ENCODE data around the gene IQCH. TPM values are rescaled to one million over a fixed set of nuclear protein-coding genes. Genes with fewer than 3 reads are reported as not detected.

Gene IQCH
- total RNA-seq, 1 experiment from 2014 or later = 1.1 TPM

GRCh38 chr15:67210555-67211168, 43.9 kb upstream of the IQCH start:
- no peak overlapping the region for H3K4me3 Mint-ChIP-seq
- no peak overlapping the region for H2BK20ac ChIP-seq (ENCODE audit: low read depth, low read length, poor library complexity, severe bottlenecking)
- no peak overlapping the region for H2BK5ac ChIP-seq (ENCODE audit: insufficient read length, low read length)
- no peaks in the 10 kb centered on the region for H3K9me3 ChIP-seq (ENCODE audit: control insufficient read depth, low read depth, low read length)
- H4K5ac ChIP-seq (ENCODE audit: insufficient read length, low read depth, low read length) = no peak overlapping the region
- H2BK12ac ChIP-seq (ENCODE audit: insufficient read length, low read depth, low read length) = no peak overlapping the region
- 100% methylated on average over 1 of the region's 5 CpGs for WGBS (ENCODE audit: extremely low coverage, insufficient read length, low lambda C conversion rate)
- H3K27ac Mint-ChIP-seq = peak overlapping the region in 2 of 3 experiments; percentile 2 to 4; a peak in 4 of 7 replicates
- no peaks in the 10 kb centered on the region for H3K27me3 ChIP-seq (ENCODE audit: insufficient read depth, low read length)
- no peaks in the 10 kb centered on the region for H3K9me3 Mint-ChIP-seq
- H3K56ac ChIP-seq (ENCODE audit: insufficient read length, low read depth, low read length) = no peak overlapping the region
- H2BK15ac ChIP-seq (ENCODE audit: low read depth, low read length) = no peak overlapping the region
- H3K27ac ChIP-seq (ENCODE audit: insufficient read length, low read depth, low read length) = no peak overlapping the region
- H4K8ac ChIP-seq (replicated peaks; ENCODE audit: insufficient read length, low read depth, low read length) = no peak overlapping the region
- no peak overlapping the region for H2AFZ ChIP-seq (ENCODE audit: low read length)
- no peak overlapping the region for H2BK120ac ChIP-seq (ENCODE audit: low read depth, low read length, poor library complexity, severe bottlenecking)
- peaks cover 1 to 16% (median 6%) of the 10 kb centered on the region in 3 experiments; a peak in 3 of 7 replicates for H3K36me3 Mint-ChIP-seq (ENCODE audit: insufficient read depth in 1 of 3, low read depth in 3 of 3)
- H3K79me1 ChIP-seq (ENCODE audit: insufficient read depth, low read depth, low read length, poor library complexity, severe bottlenecking) = no peaks in the 10 kb centered on the region
- no peak overlapping the region for H3K14ac ChIP-seq (ENCODE audit: insufficient read depth, low read length)
- no peak overlapping the region for H3K9ac ChIP-seq (ENCODE audit: extremely low read depth, insufficient read length, low read length)
- no peaks in the 10 kb centered on the region for H3K79me2 ChIP-seq (ENCODE audit: insufficient read depth, low read length)
- H3K18ac ChIP-seq (ENCODE audit: insufficient read length, low read depth, low read length) = no peak overlapping the region
- no peak overlapping the region for H3T11ph ChIP-seq (ENCODE audit: low read length)
- DNase-seq = no peak
- H3K4me1 Mint-ChIP-seq = no peaks in the 10 kb centered on the region
- no peak overlapping the region for H3K4ac ChIP-seq (ENCODE audit: low read depth, low read length)
- no peaks in the 10 kb centered on the region for H4K20me1 ChIP-seq (ENCODE audit: control insufficient read depth, insufficient read depth, insufficient read length)
- H3K27me3 Mint-ChIP-seq (ENCODE audit: low read depth) = no peaks in the 10 kb centered on the region
- H2AK5ac ChIP-seq (ENCODE audit: insufficient read length, low read length) = no peak overlapping the region
- no peak overlapping the region for H3K23ac ChIP-seq (ENCODE audit: insufficient read length, low read depth, low read length)
- TF ChIP-seq CTCF (conservative IDR thresholded peaks at IDR 0.05) = no peak
- H4K91ac ChIP-seq (ENCODE audit: insufficient read length, low read depth, low read length) = no peak overlapping the region
- no peaks in the 10 kb centered on the region for H3K23me2 ChIP-seq (ENCODE audit: insufficient read length, low read depth, low read length, poor library complexity, severe bottlenecking)
- no peaks in the 10 kb centered on the region for H3K4me1 ChIP-seq (ENCODE audit: insufficient read depth, low read length)
- no peak overlapping the region for H3K4me2 ChIP-seq (ENCODE audit: insufficient read depth, insufficient read length, low read length)

All from H9 (cell line).